ENCODE measurements around the gene TPM3.
"Not testable (repeated sequence)": the region's sequence is repeated elsewhere in the genome, so short reads cannot be mapped to it uniquely, and the experiment has no call there.

TPM3 gene

GRCh38 chr1:154191990-154192461 is at the start of gene TPM3:
TPM3 (minus strand) TSS chr1:154192100; CDS start chr1:154192018, 82 bp downstream.
- in situ Hi-C loops (cut with MboI; ENCODE audit: low sequenced_read_pairs), result no loop called here

DNA sequence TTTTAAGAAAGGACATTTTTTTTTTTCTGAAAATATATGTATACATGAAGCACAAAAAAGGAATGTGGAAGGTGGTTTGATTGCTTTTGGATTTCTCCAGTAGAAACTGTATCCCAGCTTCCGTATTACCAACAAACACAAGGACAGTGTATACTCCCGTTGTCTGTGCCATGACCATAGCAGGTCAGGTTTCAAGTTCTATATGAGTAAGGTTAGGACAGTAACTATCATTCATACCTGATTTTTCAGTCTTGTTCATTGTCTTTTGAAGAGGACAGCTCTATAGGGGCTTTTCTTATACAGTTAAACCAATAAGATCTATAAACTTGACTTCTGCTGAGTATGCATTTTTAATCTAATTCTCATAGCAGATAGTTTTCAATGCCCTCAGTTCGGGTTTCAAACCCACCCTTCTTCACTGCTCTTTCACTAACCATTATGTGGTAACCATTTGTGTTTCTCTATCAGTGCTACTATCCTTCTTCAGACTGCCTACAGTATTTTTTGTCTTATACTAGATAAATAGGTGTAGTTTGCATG is 48.5 kb upstream of the TPM3 start:
- in situ Hi-C loops (cut with MboI; ENCODE audit: low sequenced_read_pairs), result no loop called here

DNA sequence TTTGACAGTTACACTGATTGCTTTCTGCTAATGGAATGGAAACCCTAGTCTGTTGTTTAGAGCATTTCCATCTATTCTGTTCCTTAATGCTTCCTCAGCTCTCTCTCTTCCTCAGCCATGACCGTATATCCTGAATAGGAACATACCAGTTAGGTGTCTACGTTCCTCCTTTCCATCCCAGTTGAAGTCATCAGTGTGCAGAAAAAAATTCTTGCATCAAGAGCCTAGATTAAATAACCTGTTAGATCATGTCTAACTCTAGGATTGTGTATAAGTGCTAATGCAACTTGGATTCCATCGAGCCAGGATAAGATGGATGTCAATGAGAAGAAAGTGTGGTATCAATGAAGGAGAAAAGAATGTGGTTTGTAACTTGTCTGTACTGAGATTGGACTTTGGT is 47.6 kb upstream of the TPM3 start:
- in situ Hi-C loops (cut with MboI; ENCODE audit: low sequenced_read_pairs), result no loop called here

GRCh38 chr1:154237880-154238506 is 46.1 kb upstream of the TPM3 start:
- in situ Hi-C loops (cut with MboI; ENCODE audit: low sequenced_read_pairs), result no loop called here

DNA sequence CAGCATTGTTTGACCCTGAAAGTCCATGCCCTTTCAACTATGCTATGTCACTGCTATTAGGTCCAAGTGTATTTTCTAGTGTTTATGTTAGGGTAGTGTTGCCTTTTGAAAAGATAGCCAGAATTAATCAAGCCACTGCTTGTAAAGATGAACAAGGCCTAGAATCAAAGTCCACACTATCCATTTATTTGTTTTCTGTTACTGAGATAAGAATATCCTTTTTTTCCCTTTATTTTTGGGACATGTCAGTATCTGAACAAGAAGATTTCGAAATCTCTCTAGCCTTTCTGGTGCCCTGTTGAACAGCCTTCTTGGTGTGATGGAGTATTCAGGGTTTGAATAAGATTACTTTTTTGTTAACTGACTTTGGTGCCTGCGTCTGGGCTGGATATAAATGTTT is 45.5 kb upstream of the TPM3 start:
- in situ Hi-C loops (cut with MboI; ENCODE audit: low sequenced_read_pairs), result no loop called here

DNA sequence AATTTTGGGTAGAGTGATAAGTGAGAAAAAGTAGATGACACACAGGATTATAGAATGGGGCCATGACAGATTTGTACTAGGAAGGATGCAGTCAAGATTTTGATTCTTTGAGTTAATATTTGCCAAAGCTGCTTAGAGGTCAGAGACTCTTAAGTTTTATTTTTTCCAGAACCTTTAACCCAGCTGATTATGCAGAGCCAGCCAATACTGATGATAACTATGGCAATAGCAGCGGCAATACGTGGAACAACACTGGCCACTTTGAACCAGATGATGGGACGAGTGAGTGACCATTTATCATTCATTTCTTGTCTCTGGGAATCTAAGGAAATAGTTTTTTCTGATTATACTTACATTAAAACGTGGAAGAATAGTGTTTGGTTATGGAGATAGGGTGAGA is 45.0 kb upstream of the TPM3 start:
- in situ Hi-C loops (cut with MboI; ENCODE audit: low sequenced_read_pairs), result no loop called here

- in situ Hi-C loops (cut with MboI; ENCODE audit: low sequenced_read_pairs), result not testable (repeated sequence)
Observed at GRCh38 chr1:154233127-154233526, 41.2 kb upstream of the TPM3 start.

- in situ Hi-C loops (cut with MboI; ENCODE audit: low sequenced_read_pairs), result not testable (repeated sequence)
Observed at GRCh38 chr1:154231112-154231511, 39.2 kb upstream of the TPM3 start.

GRCh38 chr1:154225370-154225769 is 33.5 kb upstream of the TPM3 start:
- in situ Hi-C loops (cut with MboI; ENCODE audit: low sequenced_read_pairs), result no loop called here

GRCh38 chr1:154223621-154224020 is 31.7 kb upstream of the TPM3 start:
- in situ Hi-C loops (cut with MboI; ENCODE audit: low sequenced_read_pairs), result no loop called here

- in situ Hi-C loops (cut with MboI; ENCODE audit: low sequenced_read_pairs), result no loop called here
Observed at GRCh38 chr1:154222918-154223317, 31.0 kb upstream of the TPM3 start.

DNA sequence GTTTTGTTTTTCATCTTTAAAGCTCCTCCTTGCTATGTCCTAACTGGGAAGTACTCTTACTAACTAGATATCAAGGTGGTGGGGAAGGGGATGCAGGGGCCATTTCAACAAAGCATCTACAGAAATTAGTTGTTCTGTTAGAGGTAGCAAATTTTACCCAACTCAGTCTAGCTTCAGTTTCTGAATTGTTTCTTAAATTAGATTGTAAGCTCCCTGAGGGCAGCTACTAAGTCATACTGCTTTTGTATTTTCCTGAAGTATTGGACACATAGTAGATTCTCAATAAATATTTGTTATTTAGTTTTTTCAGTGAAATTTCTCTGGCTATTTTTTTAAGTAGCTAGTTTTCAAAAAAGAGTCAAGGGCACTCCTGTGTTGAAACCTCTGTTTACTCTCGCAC is 30.6 kb upstream of the TPM3 start:
- in situ Hi-C loops (cut with MboI; ENCODE audit: low sequenced_read_pairs), result no loop called here

- in situ Hi-C loops (cut with MboI; ENCODE audit: low sequenced_read_pairs), result no loop called here
Observed at GRCh38 chr1:154221278-154222001, 29.5 kb upstream of the TPM3 start.

- in situ Hi-C loops (cut with MboI; ENCODE audit: low sequenced_read_pairs), result no loop called here
Observed at GRCh38 chr1:154220970-154221277, 29.0 kb upstream of the TPM3 start.

DNA sequence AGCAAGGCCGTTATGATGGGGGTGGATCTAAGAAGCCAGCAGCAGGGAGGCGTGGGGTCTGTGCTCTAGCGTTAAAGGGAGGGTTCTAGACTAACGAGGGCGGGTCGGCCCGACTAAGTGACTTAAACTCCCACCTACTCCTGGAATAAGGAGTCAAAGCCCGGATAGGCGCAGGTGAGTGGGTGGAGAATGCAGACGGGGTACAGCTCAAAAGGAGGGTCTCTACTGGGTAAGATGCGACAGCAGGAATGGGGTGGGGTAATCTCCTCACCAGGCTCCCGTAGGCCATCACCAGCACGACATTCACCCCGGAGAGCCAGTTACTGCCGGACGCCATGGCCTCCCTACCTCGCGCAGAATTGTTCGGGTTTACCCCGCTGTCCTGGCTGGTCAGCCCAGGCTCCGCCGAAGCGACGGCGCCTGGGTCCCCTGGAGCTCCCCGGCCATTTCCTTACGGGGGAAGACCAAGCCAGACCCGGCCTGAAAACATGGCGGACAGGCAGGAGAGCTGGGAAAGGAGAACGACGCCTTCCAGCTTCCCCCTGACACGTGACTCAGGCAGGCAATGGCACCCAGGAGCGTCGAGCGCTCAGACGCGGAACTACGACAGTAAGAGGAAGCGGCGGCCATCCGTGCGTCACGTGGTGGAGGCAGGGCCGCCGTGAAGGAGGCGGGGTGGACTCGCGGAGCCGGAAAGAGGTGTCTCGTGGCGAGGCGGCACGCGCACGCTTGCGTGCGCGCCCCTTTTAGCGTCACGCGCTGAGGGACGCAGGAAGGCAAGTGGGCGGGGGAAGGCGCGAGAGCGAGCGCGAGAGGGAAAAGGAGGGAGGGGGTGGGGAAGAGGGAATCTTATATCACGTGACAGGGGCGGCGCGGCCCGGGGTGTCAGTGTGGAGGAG is 28.4 kb upstream of the TPM3 start, which contains the start of gene UBAP2L:
Gene UBAP2L, plus strand, starts transcription at position 885 of the 899 bp plus-strand sequence. CDS start 4,169 bp downstream, outside the sequence.
- in situ Hi-C loops (cut with MboI; ENCODE audit: low sequenced_read_pairs), result no loop called here

- in situ Hi-C loops (cut with MboI; ENCODE audit: low sequenced_read_pairs), result no loop called here
Observed at GRCh38 chr1:154219541-154219940, 27.6 kb upstream of the TPM3 start.

- in situ Hi-C loops (cut with MboI; ENCODE audit: low sequenced_read_pairs), result no loop called here
Observed at GRCh38 chr1:154218545-154218944, 26.6 kb upstream of the TPM3 start.

DNA sequence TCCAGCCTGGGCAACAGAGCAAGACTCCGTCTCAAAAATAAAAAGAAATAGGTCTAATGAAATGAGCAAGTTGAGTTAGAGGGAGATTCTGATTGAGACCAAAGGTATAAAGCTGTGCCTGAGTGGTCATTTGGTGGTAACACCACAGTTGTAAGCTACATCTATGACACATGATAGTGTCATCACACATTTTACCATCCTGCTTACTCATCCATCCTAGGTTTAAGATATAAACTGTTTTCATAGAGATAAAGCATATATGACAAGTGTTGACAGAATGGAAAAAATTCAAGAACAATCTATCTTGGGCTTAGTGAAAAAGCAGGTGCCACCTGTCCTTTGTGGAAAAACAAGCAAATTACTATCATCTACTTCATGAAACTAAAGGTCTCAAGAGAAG is 21.4 kb upstream of the TPM3 start:
- in situ Hi-C loops (cut with MboI; ENCODE audit: low sequenced_read_pairs), result no loop called here

DNA sequence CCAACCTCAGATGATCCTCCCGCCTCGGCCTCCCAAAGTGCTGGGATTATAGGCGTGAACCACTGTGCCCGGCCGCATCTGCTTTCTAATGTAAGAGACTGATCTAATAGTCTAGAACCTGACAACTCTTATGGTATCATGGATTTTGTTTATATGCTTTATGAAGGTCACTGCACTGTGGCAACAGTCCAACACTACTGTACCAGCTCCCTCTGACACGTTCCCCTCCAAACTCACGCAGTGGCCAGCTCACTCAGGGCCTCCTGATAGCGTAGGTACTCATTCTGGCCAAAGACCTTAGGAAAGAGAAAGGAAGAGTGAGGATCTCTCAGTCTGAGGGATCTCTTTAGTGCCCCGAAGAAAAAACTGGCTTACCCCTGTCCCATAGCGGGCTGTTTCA is 20.2 kb upstream of the TPM3 start:
- in situ Hi-C loops (cut with MboI; ENCODE audit: low sequenced_read_pairs), result no loop called here

DNA sequence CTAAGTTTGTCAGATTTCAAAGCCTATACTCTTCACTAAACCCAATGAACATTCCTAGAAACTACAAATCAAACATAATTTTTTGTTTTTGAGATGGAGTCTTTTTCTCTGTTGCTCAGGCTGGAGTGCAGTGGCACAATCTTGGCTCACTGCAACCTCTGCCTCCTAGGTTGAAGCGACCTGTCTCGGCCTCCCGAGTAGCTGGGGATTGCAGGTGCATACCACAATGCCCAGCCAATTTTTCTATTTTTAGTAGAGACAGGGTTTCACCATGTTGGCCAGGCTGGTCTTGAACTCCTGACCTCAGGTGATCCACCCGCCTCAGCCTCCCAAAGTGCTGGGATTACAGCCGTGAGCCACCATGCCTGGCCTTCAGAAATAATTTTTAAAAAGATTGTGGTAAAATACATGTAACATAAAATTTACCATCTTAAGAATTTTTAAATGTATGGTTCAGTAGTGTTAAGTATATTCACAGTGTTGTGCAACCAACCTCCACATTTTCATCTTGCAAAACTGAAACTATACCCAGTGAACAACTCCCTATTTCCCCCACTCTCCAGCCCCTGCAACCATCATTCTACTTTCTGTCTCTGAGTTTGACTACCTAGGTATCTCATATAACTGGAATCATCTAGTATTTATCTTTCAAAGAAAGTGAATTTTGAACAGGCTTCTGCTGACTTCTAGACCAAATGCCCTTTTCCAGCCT is 16.9 kb upstream of the TPM3 start:
- in situ Hi-C loops (cut with MboI; ENCODE audit: low sequenced_read_pairs), result no loop called here

DNA sequence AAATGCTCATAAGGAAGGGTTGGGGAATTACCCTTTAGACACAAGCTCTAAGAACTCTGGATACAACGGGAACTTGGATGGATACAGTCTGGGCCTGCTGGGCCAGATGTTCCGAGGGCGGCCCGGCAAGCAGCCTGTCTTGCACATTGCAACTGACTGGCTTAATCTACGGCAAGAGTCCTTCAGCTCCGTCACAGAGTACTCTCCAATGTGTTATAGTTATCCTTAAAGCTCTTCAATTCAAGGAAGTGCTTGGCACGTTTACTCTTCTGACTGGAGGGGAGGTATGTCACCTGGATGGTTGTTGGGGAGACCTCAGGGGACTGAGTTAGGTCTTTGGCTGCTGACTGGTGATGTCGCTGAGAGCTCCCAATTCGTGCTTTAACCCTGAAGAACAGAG is 15.4 kb upstream of the TPM3 start:
- in situ Hi-C loops (cut with MboI; ENCODE audit: low sequenced_read_pairs), result no loop called here
